HepG2 (cell line): ENCODE measurements around the gene C20orf144. TPM values are rescaled to one million over a fixed set of nuclear protein-coding genes. Genes with fewer than 3 reads are reported as not detected.
A peak's percentile ranks its signal among the peaks of the same experiment; 100 is the strongest.

Experiments
- AGO2 ChIP-seq: fragments of 200-400 bp; formaldehyde crosslinking; optimal IDR thresholded peaks from 2 replicates; pipeline ENCODE3; 2017; ENCODE audit warnings: mild to moderate bottlenecking, low read depth, low read length, moderate library complexity
- CCAR2 ChIP-seq: fragments of 200-400 bp; formaldehyde crosslinking; optimal IDR thresholded peaks from 2 replicates; pipeline ENCODE3; 2018; ENCODE audit warnings: low read depth, mild to moderate bottlenecking, low read length, moderate library complexity
- FOSL2 ChIP-seq: sonication (generic); formaldehyde crosslinking; IDR thresholded peaks from 2 replicates; pipeline ENCODE4 v1.4.0; 2020; ENCODE audit warnings: missing genetic modification reagents
- FOXA1 ChIP-seq, 2 experiments: fragments of 450-650 bp in 1 of 2; sonication (generic) in 1 of 2; formaldehyde crosslinking in 1 of 2; IDR thresholded peaks; 2 replicates each; pipeline versions ENCODE4 v1.4.0 to v1.6.1; 2016 to 2020; ENCODE audit warnings: missing genetic modification reagents in 1 of 2
- GMEB1 ChIP-seq: sonication (generic); formaldehyde crosslinking; IDR thresholded peaks from 2 replicates; pipeline ENCODE4 v1.5.1; 2020; ENCODE audit warnings: missing genetic modification reagents, mild to moderate bottlenecking, borderline replicate concordance
- HOMEZ ChIP-seq: IDR thresholded peaks from 2 replicates; pipeline ENCODE4 v1.6.1; 2016; ENCODE audit warnings: low read depth
- IKZF1 ChIP-seq: fragments of 450-650 bp; IDR thresholded peaks from 2 replicates; pipeline ENCODE4 v1.7.1; 2016
- JARID2 ChIP-seq: sonication (generic); formaldehyde crosslinking; IDR thresholded peaks from 2 replicates; pipeline ENCODE4 v1.8.1; 2023; ENCODE audit warnings: missing genetic modification reagents, inconsistent platforms; ENCODE audit not compliant: insufficient replicate concordance
- JDP2 ChIP-seq: sonication (generic); formaldehyde crosslinking; IDR thresholded peaks from 2 replicates; pipeline ENCODE4 v1.8.1; 2022; ENCODE audit warnings: missing genetic modification reagents, borderline replicate concordance
- KLF15 ChIP-seq: sonication (generic); formaldehyde crosslinking; IDR thresholded peaks from 2 replicates; pipeline ENCODE4 v1.8.1; 2023; ENCODE audit warnings: borderline replicate concordance, mild to moderate bottlenecking, inconsistent platforms, missing genetic modification reagents, mixed read lengths
- ONECUT2 ChIP-seq: sonication (generic); formaldehyde crosslinking; IDR thresholded peaks from 2 replicates; pipeline ENCODE4 v1.4.0; 2020; ENCODE audit warnings: missing genetic modification reagents
- PAF1 ChIP-seq: IDR thresholded peaks from 2 replicates; pipeline ENCODE4 v1.6.1; 2016; ENCODE audit warnings: missing genetic modification reagents, missing compliant biosample characterization
- SAP130 ChIP-seq: IDR thresholded peaks from 2 replicates; pipeline ENCODE4 v1.6.1; 2016; ENCODE audit warnings: low read depth
- TRIM22 ChIP-seq: fragments of 450-650 bp; IDR thresholded peaks from 2 replicates; pipeline ENCODE4 v1.6.1; 2017
- UBTF ChIP-seq: sonication (generic); formaldehyde crosslinking; IDR thresholded peaks from 2 replicates; pipeline ENCODE4 v1.4.0; 2020; ENCODE audit warnings: mild to moderate bottlenecking, missing genetic modification reagents
- ZBTB21 ChIP-seq: sonication (generic); formaldehyde crosslinking; IDR thresholded peaks from 2 replicates; pipeline ENCODE4 v1.4.0; 2020; ENCODE audit warnings: missing genetic modification reagents
- ZBTB38 ChIP-seq: sonication (generic); formaldehyde crosslinking; IDR thresholded peaks from 2 replicates; pipeline ENCODE4 v1.5.1; 2020; ENCODE audit warnings: mild to moderate bottlenecking, missing genetic modification reagents
- ZFP90 ChIP-seq: sonication (generic); formaldehyde crosslinking; IDR thresholded peaks from 2 replicates; pipeline ENCODE4 v1.8.0; 2022; ENCODE audit warnings: missing genetic modification reagents, mild to moderate bottlenecking, inconsistent platforms, borderline replicate concordance
- ZNF274 ChIP-seq: sonication (generic); formaldehyde crosslinking; IDR thresholded peaks from 2 replicates; pipeline ENCODE4 v1.5.1; 2020; ENCODE audit warnings: mild to moderate bottlenecking, missing genetic modification reagents
- ZNF558 ChIP-seq: sonication (generic); formaldehyde crosslinking; IDR thresholded peaks from 2 replicates; pipeline ENCODE4 v1.9.0; 2022; ENCODE audit warnings: mild to moderate bottlenecking, missing genetic modification reagents, borderline replicate concordance
- ZNF577 ChIP-seq: sonication (generic); formaldehyde crosslinking; IDR thresholded peaks from 2 replicates; pipeline ENCODE4 v1.4.0; 2020; ENCODE audit warnings: mild to moderate bottlenecking, low read depth, missing genetic modification reagents, borderline replicate concordance
- ZNF704 ChIP-seq: sonication (generic); formaldehyde crosslinking; IDR thresholded peaks from 2 replicates; pipeline ENCODE4 v1.8.1; 2023; ENCODE audit warnings: mild to moderate bottlenecking, inconsistent platforms, moderate library complexity, missing genetic modification reagents, borderline replicate concordance
- ZNF720 ChIP-seq: sonication (generic); formaldehyde crosslinking; IDR thresholded peaks from 2 replicates; pipeline ENCODE4 v1.4.0; 2020; ENCODE audit warnings: missing genetic modification reagents
- ZNF816 ChIP-seq: sonication (generic); formaldehyde crosslinking; IDR thresholded peaks from 2 replicates; pipeline ENCODE4 v1.8.0; 2022; ENCODE audit warnings: missing genetic modification reagents, mild to moderate bottlenecking, borderline replicate concordance
- polyA plus RNA-seq, 8 experiments: library from polyadenylated mRNA; depleted of rRNA in 3 of 8; stranded (reverse) in 7 of 8; unstranded in 1 of 8; fragments of >200 nt; fragmentation: Illumina TruSeq in 4 of 8; extraction: Trizol in 4 of 8; gene quantifications; 2 replicates each; pipeline versions ENCODE4 v1.2.1 to v1.2.3, GENCODE V29; 2011 to 2016; ENCODE audit warnings: low read depth in 4 of 8, missing spikeins in 1 of 8, mixed read lengths in 1 of 8; ENCODE audit not compliant: insufficient read depth in 1 of 8
- total RNA-seq, 5 experiments: library from RNA; depleted of rRNA; stranded (reverse); fragments of >200 nt; fragmentation: Illumina TruSeq; extraction: Trizol; gene quantifications; 2 replicates each; pipeline ENCODE4 v1.2.3, GENCODE V29; 2016; ENCODE audit warnings: low read depth in 1 of 5

C20orf144 gene
- total and polyA plus RNA-seq, 2 of the 13 experiments (the other 11 are each of a cell fraction or from before 2014, with no cell fraction given): 0.09 to 0.16 TPM

GRCh38 chr20:33649201-33649681 lies 12.9 kb upstream of the C20orf144 start (continued):
- TF ChIP-seq UBTF: no peak
- TF ChIP-seq JARID2: no peak
- no peak for TF ChIP-seq KLF15
- no peak for TF ChIP-seq ONECUT2 (CRISPR knock-in tag)
- TF ChIP-seq ZNF816 (CRISPR knock-in tag): no peak
- TF ChIP-seq ZNF720 (CRISPR knock-in tag): no peak
- no peak for TF ChIP-seq GMEB1
- no peak for TF ChIP-seq ZNF274 (CRISPR knock-in tag)
- TF ChIP-seq ZFP90: no peak
- peak; percentile 68 for TF ChIP-seq AGO2
- TF ChIP-seq JDP2 (CRISPR knock-in tag): no peak
- TF ChIP-seq CCAR2: no peak
- TF ChIP-seq ZNF704 (CRISPR knock-in tag): no peak
- TF ChIP-seq ZBTB21 (CRISPR knock-in tag): no peak
- no peak for TF ChIP-seq ZNF558
- TF ChIP-seq ZNF577: no peak
- peak; percentile 47; the same call in 1 of the 2 replicates for TF ChIP-seq ZBTB38 (CRISPR knock-in tag)
- TF ChIP-seq IKZF1: no peak
- no peak for TF ChIP-seq TRIM22
- TF ChIP-seq PAF1: no peak
- no peak for TF ChIP-seq HOMEZ
- TF ChIP-seq FOXA1 (IDR thresholded peaks at IDR 0.05): no peak
- no peak for TF ChIP-seq FOXA1 (CRISPR knock-in tag; IDR thresholded peaks at IDR 0.05)
- TF ChIP-seq SAP130: no peak
- no peak for TF ChIP-seq FOSL2 (CRISPR knock-in tag)
